B cell (primary cell): ENCODE results near the gene TBCEL. TPM values are rescaled to one million over a fixed set of nuclear protein-coding genes. Genes with fewer than 3 reads are reported as not detected.

ENCODE experiments used
- ATAC-seq: fragments of 200-7000 bp; cut with Tn5 transposase; one replicate; pipeline ENCODE4 v1.10.0; 2021; ENCODE audit warnings: low read depth, mild to moderate bottlenecking, moderate number of reproducible peaks, moderate library complexity
- CTCF ChIA-PET: fragments of 350-600 bp; sonication (Branson Sonifier 250); formaldehyde crosslinking; loops from one replicate; lab custom pipeline; 2021; ENCODE audit warnings: antibody characterized with exemption, inconsistent platforms; lab: Charles Lee
- POLR2A ChIA-PET: fragments of 350-600 bp; sonication (Branson Sonifier 250); formaldehyde crosslinking; loops from one replicate; lab custom pipeline; 2021; ENCODE audit warnings: antibody characterized with exemption; lab: Charles Lee
- DNase-seq: peaks from one replicate; pipeline ENCODE4 v3.0.0; 2013
- H2AFZ ChIP-seq: 2 replicates; pipeline ENCODE4 v1.6.1; 2012; ENCODE audit warnings: mild to moderate bottlenecking, low read depth, low read length; ENCODE audit not compliant: insufficient read depth, poor library complexity, severe bottlenecking
- H3K27ac ChIP-seq, 2 donors: 1 replicate in 1 of 2; 2 replicates in 1 of 2; pipeline ENCODE4 v1.5.1; 2012 to 2013; ENCODE audit warnings: low read length in 2 of 2, mild to moderate bottlenecking in 2 of 2, moderate library complexity in 1 of 2
- H3K27me3 ChIP-seq, 4 experiments: fragments of 200-600 bp in 1 of 4; sonication (generic) in 1 of 4; replicated peaks in 1 of 4; 1 replicate in 2 of 4; 2 replicates in 2 of 4; pipeline versions ENCODE4 v1.6.1 to v1.7.0; 2013 to 2016; ENCODE audit warnings: low read length in 3 of 4, mild to moderate bottlenecking in 2 of 4, mixed read lengths in 1 of 4, moderate library complexity in 1 of 4; ENCODE audit not compliant: insufficient read depth in 4 of 4, control insufficient read depth in 3 of 4; ENCODE audit errors: control extremely low read depth in 1 of 4
- H3K36me3 ChIP-seq, 2 experiments: replicated peaks in 1 of 2; 1 replicate in 1 of 2; 2 replicates in 1 of 2; pipeline versions ENCODE4 v1.6.1 to v1.7.1; 2013; ENCODE audit warnings: low read length in 1 of 2; ENCODE audit not compliant: insufficient read depth in 2 of 2, control insufficient read depth in 1 of 2; ENCODE audit errors: control extremely low read depth in 1 of 2, extremely low read depth in 1 of 2
- H3K4me1 ChIP-seq, 2 donors: fragments of 200-600 bp in 1 of 2; sonication (generic) in 1 of 2; 1 replicate in 1 of 2; 2 replicates in 1 of 2; pipeline versions ENCODE4 v1.5.1 to v1.6.1; 2013 to 2017; ENCODE audit warnings: low read length in 2 of 2; ENCODE audit not compliant: control insufficient read depth in 2 of 2, insufficient read depth in 2 of 2
- H3K4me2 ChIP-seq: replicated peaks from 2 replicates; pipeline ENCODE3; 2012; ENCODE audit warnings: mild to moderate bottlenecking, low read depth, low read length; ENCODE audit not compliant: poor library complexity, severe bottlenecking
- H3K4me3 ChIP-seq, 5 experiments: fragments of 200-600 bp in 1 of 5; sonication (generic) in 1 of 5; 1 replicate in 3 of 5; 2 replicates in 2 of 5; pipeline versions ENCODE4 v1.5.1 to v1.7.0; 2011 to 2016; ENCODE audit warnings: low read length in 4 of 5, mild to moderate bottlenecking in 4 of 5, low read depth in 2 of 5, control low read depth in 1 of 5, moderate library complexity in 1 of 5; ENCODE audit not compliant: insufficient read depth in 1 of 5; ENCODE audit errors: control extremely low read depth in 1 of 5, extremely low read depth in 1 of 5
- H3K79me2 ChIP-seq: fragments of 200-600 bp; sonication (generic); one replicate; pipeline ENCODE4 v1.6.0; 2016; ENCODE audit warnings: low read length; ENCODE audit not compliant: control insufficient read depth, insufficient read depth
- H3K9ac ChIP-seq: fragments of 200-600 bp; sonication (generic); 2 replicates; pipeline ENCODE4 v1.6.1; 2017; ENCODE audit warnings: mild to moderate bottlenecking, low read length, moderate library complexity
- H3K9me3 ChIP-seq, 3 donors: one replicate each; pipeline versions ENCODE4 v1.6.1 to v1.7.1; 2013; ENCODE audit warnings: low read length in 2 of 3; ENCODE audit not compliant: control insufficient read depth in 2 of 3, insufficient read depth in 1 of 3; ENCODE audit errors: control extremely low read depth in 1 of 3
- H4K20me1 ChIP-seq: 2 replicates; pipeline ENCODE4 v1.6.0; 2012; ENCODE audit warnings: mild to moderate bottlenecking, low read length; ENCODE audit not compliant: insufficient read depth, control insufficient read depth, poor library complexity, severe bottlenecking
- H3K27ac Mint-ChIP-seq: one replicate; pipeline ENCODE4 v1.8.0; 2021; ENCODE audit warnings: mixed read lengths
- H3K27me3 Mint-ChIP-seq: one replicate; pipeline ENCODE4 v1.8.0; 2021; ENCODE audit warnings: mixed read lengths
- H3K4me1 Mint-ChIP-seq: one replicate; pipeline ENCODE4 v1.8.0; 2021; ENCODE audit warnings: mixed read lengths
- H3K4me3 Mint-ChIP-seq: one replicate; pipeline ENCODE4 v1.8.0; 2021; ENCODE audit warnings: mixed read lengths
- H3K9me3 Mint-ChIP-seq: one replicate; pipeline ENCODE4 v1.8.0; 2022; ENCODE audit warnings: mixed read lengths; ENCODE audit not compliant: insufficient read depth
- CTCF ChIP-seq: fragments of 200-600 bp; IDR thresholded peaks from one replicate; pipeline ENCODE4 v1.8.0; 2022; ENCODE audit warnings: antibody characterized with exemption, mild to moderate bottlenecking
- EZH2 ChIP-seq: IDR thresholded peaks from 2 replicates; pipeline ENCODE4 v1.6.1; 2012; ENCODE audit warnings: borderline replicate concordance, low read depth, mild to moderate bottlenecking, moderate library complexity, low read length; ENCODE audit not compliant: insufficient read depth, poor library complexity, severe bottlenecking
- WGBS: methylation state at CpG from one replicate; pipeline ENCODE4 v1.1.5; 2013; ENCODE audit warnings: missing lambda C conversion rate; ENCODE audit not compliant: insufficient coverage; 5-methylcytosine and 5-hydroxymethylcytosine counted together
- intact Hi-C: fragments of 100-400 bp; cut with micrococcal nuclease; formaldehyde crosslinking; loops from one replicate; pipeline ENCODE4 v1.10.0; 2022
- polyA plus RNA-seq: library from polyadenylated mRNA; depleted of rRNA; stranded (reverse); fragments of >200 nt; gene quantifications from 2 replicates; pipeline ENCODE4 v1.2.3, GENCODE V29; 2012
- total RNA-seq, 2 donors: library from RNA; stranded (reverse); fragments of 120-200 nt in 1 of 2; gene quantifications; 1 replicate in 1 of 2; 2 replicates in 1 of 2; pipeline versions ENCODE4 v1.2.3 to v1.2.4, GENCODE V29; 2013 to 2022

TBCEL gene
- total and polyA plus RNA-seq, 2 donors (not counting 1 experiment from before 2014, with no cell fraction given), result 3.5 to 22.8 TPM

GRCh38 chr11:121105063-121105480 is 81.2 kb downstream of the TBCEL start:
- no peak for TF ChIP-seq EZH2
- no peak for TF ChIP-seq CTCF
- DNase-seq (no peak), ATAC-seq (no peak)
- no peaks in the 10 kb centered on the region for H4K20me1 ChIP-seq
- no peak overlapping the region for H3K27ac ChIP-seq
- H3K79me2 ChIP-seq, result no peaks in the 10 kb centered on the region
- H3K4me3 ChIP-seq, result no peak overlapping the region
- H3K27ac Mint-ChIP-seq, result no peak overlapping the region
- no peaks in the 10 kb centered on the region for H3K9me3 ChIP-seq
- ChIA-PET CTCF (interaction anchor here (1.3 kb wide), 1 partner anchor 9 kb away, joined by 3 read pairs; no protein-coding TSS in a partner anchor), POLR2A (no interaction called here)
- no peak overlapping the region for H3K9ac ChIP-seq
- H3K9me3 Mint-ChIP-seq, result no peaks in the 10 kb centered on the region
- H3K4me3 Mint-ChIP-seq, result no peak overlapping the region
- H3K27me3 Mint-ChIP-seq, result no peaks in the 10 kb centered on the region
- no peaks in the 10 kb centered on the region for H3K36me3 ChIP-seq
- no peaks in the 10 kb centered on the region for H3K4me1 Mint-ChIP-seq
- intact Hi-C loops, result no loop called here
- H3K4me2 ChIP-seq, result no peak overlapping the region
- no peaks in the 10 kb centered on the region for H3K4me1 ChIP-seq
- H3K27me3 ChIP-seq, result no peaks in the 10 kb centered on the region
- no peak overlapping the region for H2AFZ ChIP-seq
- WGBS, result 100% methylated on average over 2 of the region's 4 CpGs

DNA sequence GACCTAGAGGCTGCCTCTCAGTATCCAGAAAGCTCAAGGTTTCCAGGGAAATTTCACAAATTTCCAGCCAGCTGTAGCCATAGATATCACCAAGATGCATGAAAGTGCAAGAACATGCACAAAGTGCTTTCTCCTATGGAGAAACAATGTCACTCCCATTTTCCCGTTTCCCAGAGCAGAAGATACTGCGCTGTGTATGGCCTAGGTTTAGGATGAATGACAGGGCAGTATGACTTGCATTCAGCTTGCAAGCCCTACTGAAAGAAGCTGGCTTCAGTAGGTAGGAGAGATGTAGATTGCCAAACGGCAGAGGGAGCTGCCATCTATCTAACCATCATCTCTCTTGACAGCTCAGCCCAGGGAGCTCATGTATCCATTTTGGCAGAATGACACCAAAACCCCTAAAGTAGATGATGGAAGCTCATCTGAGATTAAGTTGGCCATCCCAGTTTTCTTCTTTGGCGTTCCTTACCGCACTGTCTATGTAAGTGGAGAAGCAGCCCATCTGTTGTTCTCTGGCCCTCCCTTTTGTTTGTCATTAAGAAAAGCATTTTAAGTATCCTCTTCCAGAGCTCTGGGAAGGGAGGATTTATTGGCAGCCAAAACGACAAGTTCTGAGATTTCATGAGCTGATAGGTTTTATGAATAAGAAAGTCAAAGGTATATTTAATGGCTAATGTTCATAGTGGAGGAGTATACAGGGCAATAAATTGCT is 81.7 kb downstream of the TBCEL start:
- no peaks in the 10 kb centered on the region for H3K79me2 ChIP-seq
- H3K4me1 Mint-ChIP-seq, result no peaks in the 10 kb centered on the region
- no peak overlapping the region for H3K4me3 Mint-ChIP-seq
- H3K27me3 ChIP-seq, result no peaks in the 10 kb centered on the region
- H3K4me3 ChIP-seq, result no peak overlapping the region
- H3K9me3 Mint-ChIP-seq, result no peaks in the 10 kb centered on the region
- no peaks in the 10 kb centered on the region for H3K9me3 ChIP-seq
- H2AFZ ChIP-seq, result no peak overlapping the region
- intact Hi-C loops, result no loop called here
- WGBS, result 90% methylated on average over 1 of the region's 6 CpGs
- CTCF ChIA-PET, result interaction anchor here (1.3 kb wide), 1 partner anchor 10 kb away, joined by 3 read pairs; no protein-coding TSS in a partner anchor
- POLR2A ChIA-PET, result no interaction called here
- no peak overlapping the region for H3K9ac ChIP-seq
- no peaks in the 10 kb centered on the region for H4K20me1 ChIP-seq
- DNase-seq (no peak), ATAC-seq (no peak)
- TF ChIP-seq EZH2 (no peak), CTCF (no peak)
- no peak overlapping the region for H3K27ac Mint-ChIP-seq
- no peaks in the 10 kb centered on the region for H3K36me3 ChIP-seq
- no peak overlapping the region for H3K4me2 ChIP-seq
- no peak overlapping the region for H3K27ac ChIP-seq
- peaks cover 4% of the 10 kb centered on the region for H3K27me3 Mint-ChIP-seq
- no peaks in the 10 kb centered on the region for H3K4me1 ChIP-seq
